ENCODE measurements around the gene CCDC91.

DNA sequence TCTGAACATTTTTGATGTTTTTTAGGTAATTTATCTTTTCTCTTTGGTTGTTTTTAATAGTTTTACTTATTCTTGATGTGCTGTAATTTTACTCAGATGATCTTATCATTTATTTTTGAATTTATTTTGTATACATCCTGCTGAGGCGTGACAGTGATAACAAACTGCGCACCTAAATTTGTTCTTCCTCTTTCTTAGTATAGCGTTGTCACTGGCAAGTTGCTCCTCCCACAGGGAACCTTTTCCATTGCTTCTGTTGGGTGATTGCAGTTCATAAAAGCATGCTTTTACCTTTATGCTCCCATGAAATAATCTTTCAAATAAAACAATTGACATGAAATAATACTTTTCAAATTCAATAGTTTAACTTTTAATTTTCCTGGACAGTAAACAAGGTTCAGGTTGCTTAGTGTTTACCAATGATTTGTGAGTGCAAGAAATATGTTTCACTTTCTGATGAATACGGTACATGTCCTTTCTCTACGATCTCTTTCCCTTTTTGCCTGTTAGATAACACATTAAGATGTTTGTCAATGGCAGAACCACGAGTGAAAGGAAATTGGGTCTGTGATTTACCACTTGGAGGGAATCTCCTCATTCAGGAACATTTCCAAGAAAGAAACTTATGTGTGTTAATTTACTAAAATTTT, 223.3 kb downstream of the CCDC91 start:
- TF ChIP-seq, protein P1, sequence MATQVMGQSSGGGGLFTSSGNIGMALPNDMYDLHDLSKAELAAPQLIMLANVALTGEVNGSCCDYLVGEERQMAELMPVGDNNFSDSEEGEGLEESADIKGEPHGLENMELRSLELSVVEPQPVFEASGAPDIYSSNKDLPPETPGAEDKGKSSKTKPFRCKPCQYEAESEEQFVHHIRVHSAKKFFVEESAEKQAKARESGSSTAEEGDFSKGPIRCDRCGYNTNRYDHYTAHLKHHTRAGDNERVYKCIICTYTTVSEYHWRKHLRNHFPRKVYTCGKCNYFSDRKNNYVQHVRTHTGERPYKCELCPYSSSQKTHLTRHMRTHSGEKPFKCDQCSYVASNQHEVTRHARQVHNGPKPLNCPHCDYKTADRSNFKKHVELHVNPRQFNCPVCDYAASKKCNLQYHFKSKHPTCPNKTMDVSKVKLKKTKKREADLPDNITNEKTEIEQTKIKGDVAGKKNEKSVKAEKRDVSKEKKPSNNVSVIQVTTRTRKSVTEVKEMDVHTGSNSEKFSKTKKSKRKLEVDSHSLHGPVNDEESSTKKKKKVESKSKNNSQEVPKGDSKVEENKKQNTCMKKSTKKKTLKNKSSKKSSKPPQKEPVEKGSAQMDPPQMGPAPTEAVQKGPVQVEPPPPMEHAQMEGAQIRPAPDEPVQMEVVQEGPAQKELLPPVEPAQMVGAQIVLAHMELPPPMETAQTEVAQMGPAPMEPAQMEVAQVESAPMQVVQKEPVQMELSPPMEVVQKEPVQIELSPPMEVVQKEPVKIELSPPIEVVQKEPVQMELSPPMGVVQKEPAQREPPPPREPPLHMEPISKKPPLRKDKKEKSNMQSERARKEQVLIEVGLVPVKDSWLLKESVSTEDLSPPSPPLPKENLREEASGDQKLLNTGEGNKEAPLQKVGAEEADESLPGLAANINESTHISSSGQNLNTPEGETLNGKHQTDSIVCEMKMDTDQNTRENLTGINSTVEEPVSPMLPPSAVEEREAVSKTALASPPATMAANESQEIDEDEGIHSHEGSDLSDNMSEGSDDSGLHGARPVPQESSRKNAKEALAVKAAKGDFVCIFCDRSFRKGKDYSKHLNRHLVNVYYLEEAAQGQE (IDR thresholded peaks at IDR 0.05; ENCODE audit: insufficient read depth in 1 of 2, low read depth in 2 of 2, low read length in 1 of 2) = no peak
- TF ChIP-seq, protein P2, sequence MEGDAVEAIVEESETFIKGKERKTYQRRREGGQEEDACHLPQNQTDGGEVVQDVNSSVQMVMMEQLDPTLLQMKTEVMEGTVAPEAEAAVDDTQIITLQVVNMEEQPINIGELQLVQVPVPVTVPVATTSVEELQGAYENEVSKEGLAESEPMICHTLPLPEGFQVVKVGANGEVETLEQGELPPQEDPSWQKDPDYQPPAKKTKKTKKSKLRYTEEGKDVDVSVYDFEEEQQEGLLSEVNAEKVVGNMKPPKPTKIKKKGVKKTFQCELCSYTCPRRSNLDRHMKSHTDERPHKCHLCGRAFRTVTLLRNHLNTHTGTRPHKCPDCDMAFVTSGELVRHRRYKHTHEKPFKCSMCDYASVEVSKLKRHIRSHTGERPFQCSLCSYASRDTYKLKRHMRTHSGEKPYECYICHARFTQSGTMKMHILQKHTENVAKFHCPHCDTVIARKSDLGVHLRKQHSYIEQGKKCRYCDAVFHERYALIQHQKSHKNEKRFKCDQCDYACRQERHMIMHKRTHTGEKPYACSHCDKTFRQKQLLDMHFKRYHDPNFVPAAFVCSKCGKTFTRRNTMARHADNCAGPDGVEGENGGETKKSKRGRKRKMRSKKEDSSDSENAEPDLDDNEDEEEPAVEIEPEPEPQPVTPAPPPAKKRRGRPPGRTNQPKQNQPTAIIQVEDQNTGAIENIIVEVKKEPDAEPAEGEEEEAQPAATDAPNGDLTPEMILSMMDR (IDR thresholded peaks at IDR 0.05) = no peak
